T-cell (primary cell): ENCODE measurements around the gene SLC35D2. TPM values are rescaled to one million over a fixed set of nuclear protein-coding genes. Genes with fewer than 3 reads are reported as not detected.

ENCODE experiments used
- ATAC-seq, 4 experiments: fragments of 200-7000 bp in 3 of 4; fragments of 150-1000 bp in 1 of 4; cut with Tn5 transposase; replicated peaks in 1 of 4; 1 replicate in 3 of 4; 2 replicates in 1 of 4; pipeline ENCODE4 v1.10.0; 2021; ENCODE audit warnings: moderate library complexity in 3 of 4, mild to moderate bottlenecking in 2 of 4, moderate number of reproducible peaks in 1 of 4
- CTCF ChIA-PET, 2 donors: fragments of 300-600 bp; sonication (Branson Sonifier 250); formaldehyde crosslinking; loops; one replicate each; lab custom pipeline; 2022; ENCODE audit warnings: antibody characterized with exemption in 2 of 2; lab: Charles Lee
- POLR2A ChIA-PET, 2 donors: fragments of 300-600 bp; sonication (Branson Sonifier 250); formaldehyde crosslinking; loops; one replicate each; lab custom pipeline; 2022; ENCODE audit warnings: antibody characterized with exemption in 2 of 2; lab: Charles Lee
- DNase-seq, 35 experiments: peaks; one replicate each; pipeline versions ENCODE4 v3.0.0 to v3.0.0-alpha.2; 2013 to 2023
- H3K27ac ChIP-seq: one replicate; pipeline ENCODE4 v1.5.1; 2013; ENCODE audit warnings: low read length
- H3K27me3 ChIP-seq, 2 experiments: replicated peaks in 1 of 2; 1 replicate in 1 of 2; 2 replicates in 1 of 2; pipeline versions ENCODE4 v1.6.1 to v1.7.0; 2013; ENCODE audit warnings: low read length in 1 of 2, mixed read lengths in 1 of 2; ENCODE audit not compliant: control insufficient read depth in 2 of 2, insufficient read depth in 2 of 2; ENCODE audit errors: extremely low read depth in 1 of 2
- H3K36me3 ChIP-seq, 2 donors: 1 replicate in 1 of 2; 2 replicates in 1 of 2; pipeline versions ENCODE4 v1.6.1 to v1.7.0; 2013; ENCODE audit warnings: low read length in 1 of 2; ENCODE audit not compliant: control insufficient read depth in 2 of 2, insufficient read depth in 1 of 2; ENCODE audit errors: extremely low read depth in 1 of 2
- H3K4me1 ChIP-seq, 2 experiments: 1 replicate in 1 of 2; 2 replicates in 1 of 2; pipeline versions ENCODE4 v1.6.1 to v1.7.0; 2013; ENCODE audit warnings: low read length in 2 of 2, mixed read lengths in 1 of 2; ENCODE audit not compliant: insufficient read depth in 2 of 2, control insufficient read depth in 1 of 2; ENCODE audit errors: extremely low read depth in 1 of 2
- H3K4me3 ChIP-seq, 2 donors: 1 replicate in 1 of 2; 2 replicates in 1 of 2; pipeline versions ENCODE4 v1.5.1 to v1.7.0; 2013; ENCODE audit warnings: mild to moderate bottlenecking in 2 of 2, low read length in 1 of 2, moderate library complexity in 1 of 2; ENCODE audit not compliant: control insufficient read depth in 1 of 2; ENCODE audit errors: extremely low read depth in 1 of 2
- H3K9me3 ChIP-seq: 2 replicates; pipeline ENCODE4 v1.7.0; 2013
- H3K27ac Mint-ChIP-seq, 2 donors: one replicate each; pipeline ENCODE4 v1.8.0; 2020 to 2021; ENCODE audit warnings: mild to moderate bottlenecking in 2 of 2, mixed read lengths in 2 of 2
- H3K27me3 Mint-ChIP-seq, 2 donors: one replicate each; pipeline ENCODE4 v1.8.0; 2021 to 2022; ENCODE audit warnings: mixed read lengths in 2 of 2
- H3K36me3 Mint-ChIP-seq: one replicate; pipeline ENCODE4 v1.8.0; 2021; ENCODE audit warnings: mixed read lengths
- H3K4me1 Mint-ChIP-seq, 3 donors: one replicate each; pipeline ENCODE4 v1.8.0; 2020 to 2022; ENCODE audit warnings: mixed read lengths in 3 of 3, mild to moderate bottlenecking in 1 of 3
- H3K4me3 Mint-ChIP-seq, 3 donors: one replicate each; pipeline ENCODE4 v1.8.0; 2020 to 2022; ENCODE audit warnings: mild to moderate bottlenecking in 3 of 3, mixed read lengths in 3 of 3, moderate library complexity in 3 of 3
- H3K9me3 Mint-ChIP-seq, 3 donors: one replicate each; pipeline ENCODE4 v1.8.0; 2020 to 2022; ENCODE audit warnings: mixed read lengths in 3 of 3
- WGBS: methylation state at CpG from one replicate; pipeline ENCODE4 v1.1.5; 2013; ENCODE audit warnings: missing lambda C conversion rate; ENCODE audit not compliant: insufficient coverage; 5-methylcytosine and 5-hydroxymethylcytosine counted together
- total RNA-seq, 35 experiments: library from RNA in 6 of 35; stranded (reverse) in 6 of 35; fragments of 120-200 nt in 1 of 35; gene quantifications; one replicate each; pipeline versions ENCODE4 v1.2.1 to v1.2.4 and lab custom pipeline; 2013 to 2026

Gene SLC35D2
- total RNA-seq, 5 donors from 2014 or later (not counting 1 experiment from before 2014, with no cell fraction given), result 16.2 to 31.4 (median 21.8) TPM

GRCh38 chr9:96294159-96294545, 89.4 kb downstream of the SLC35D2 start:
- Mint-ChIP-seq H3K4me3 (no peak overlapping the region), H3K4me1 (no peaks in the 10 kb centered on the region), H3K27ac (no peak overlapping the region), H3K9me3 (peaks cover 3 to 4% (median 3%) of the 10 kb centered on the region in 3 donors), H3K36me3 (no peaks in the 10 kb centered on the region), H3K27me3 (peaks cover 0 to 8% of the 10 kb centered on the region in 2 donors)
- 100% methylated on average over 1 of the region's 3 CpGs for WGBS
- POLR2A ChIA-PET, result no interaction called here
- Histone ChIP-seq H3K4me3 (no peak overlapping the region), H3K36me3 (no peaks in the 10 kb centered on the region), H3K9me3 (no peaks in the 10 kb centered on the region), H3K27me3 (no peaks in the 10 kb centered on the region), H3K4me1 (no peaks in the 10 kb centered on the region), H3K27ac (no peak overlapping the region)
- CTCF ChIA-PET, result no interaction called here
- no peak for DNase-seq
- ATAC-seq, result no peak

DNA sequence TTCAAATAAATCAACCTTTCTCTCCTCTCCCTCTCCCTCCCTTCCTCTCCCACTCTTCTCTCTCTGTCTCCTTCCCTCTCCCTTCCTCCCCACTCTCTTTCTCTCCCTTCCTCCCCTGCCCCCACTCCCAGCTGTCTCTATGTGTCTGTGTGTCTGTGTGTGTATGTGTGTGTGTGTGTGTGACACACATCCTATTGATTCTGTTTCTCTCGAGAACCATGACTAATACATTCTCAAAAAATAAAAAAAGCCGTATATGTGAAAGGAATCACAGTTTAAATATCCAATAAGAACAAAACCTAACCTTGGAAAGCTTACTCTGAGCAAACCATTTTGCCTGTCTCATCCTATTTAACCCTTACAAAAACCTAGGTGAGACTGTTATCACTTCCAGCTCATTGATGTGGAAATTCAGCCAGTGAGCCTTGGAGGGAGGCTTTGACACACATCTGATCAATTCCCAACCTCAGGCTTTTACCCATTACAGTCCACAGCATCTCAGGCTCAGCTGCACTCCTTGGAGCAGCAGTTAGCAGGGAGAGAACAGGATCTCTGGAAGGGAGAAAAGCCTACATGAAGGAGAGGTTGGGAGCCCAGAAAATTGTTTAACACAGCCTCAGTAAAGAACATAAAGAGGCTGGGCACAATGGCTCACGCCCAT, 89.9 kb downstream of the SLC35D2 start:
- H3K27ac Mint-ChIP-seq, result no peak overlapping the region
- Histone ChIP-seq H3K4me3 (no peak overlapping the region), H3K9me3 (no peaks in the 10 kb centered on the region), H3K4me1 (no peaks in the 10 kb centered on the region), H3K27me3 (no peaks in the 10 kb centered on the region), H3K27ac (no peak overlapping the region), H3K36me3 (no peaks in the 10 kb centered on the region)
- no peak overlapping the region for H3K4me3 Mint-ChIP-seq
- DNase-seq (no peak), ATAC-seq (no peak)
- CTCF ChIA-PET, result interaction anchor here in 1 of 2 donors (0.5 kb wide), 1 partner anchor 74 kb away, joined by 5 read pairs; no protein-coding TSS in a partner anchor
- H3K4me1 Mint-ChIP-seq, result no peaks in the 10 kb centered on the region
- no peaks in the 10 kb centered on the region for H3K36me3 Mint-ChIP-seq
- WGBS, result no CpG with 5 or more reads among the region's 3 CpGs
- peaks cover 3 to 4% (median 3%) of the 10 kb centered on the region in 3 donors for H3K9me3 Mint-ChIP-seq
- POLR2A ChIA-PET, result no interaction called here
- H3K27me3 Mint-ChIP-seq, result peaks cover 0 to 8% of the 10 kb centered on the region in 2 donors

GRCh38 chr9:96289392-96289791, 94.1 kb downstream of the SLC35D2 start:
- H3K27me3 Mint-ChIP-seq, result peaks cover 0 to 5% of the 10 kb centered on the region in 2 donors
- no peaks in the 10 kb centered on the region for H3K36me3 Mint-ChIP-seq
- no peaks in the 10 kb centered on the region for H3K36me3 ChIP-seq
- ChIA-PET CTCF (no interaction called here), POLR2A (no interaction called here)
- no peaks in the 10 kb centered on the region for H3K4me1 Mint-ChIP-seq
- no peak overlapping the region for H3K4me3 ChIP-seq
- 83% methylated on average over 2 of the region's 2 CpGs for WGBS
- H3K27ac ChIP-seq, result no peak overlapping the region
- no peak overlapping the region for H3K4me3 Mint-ChIP-seq
- H3K4me1 ChIP-seq, result no peaks in the 10 kb centered on the region
- no peaks in the 10 kb centered on the region for H3K9me3 Mint-ChIP-seq
- ATAC-seq, result no peak
- no peak for DNase-seq
- peaks cover 0 to 6% of the 10 kb centered on the region in 2 experiments for H3K27me3 ChIP-seq
- no peaks in the 10 kb centered on the region for H3K9me3 ChIP-seq
- no peak overlapping the region for H3K27ac Mint-ChIP-seq

GRCh38 chr9:96281641-96282040, 101.9 kb downstream of the SLC35D2 start:
- Histone ChIP-seq H3K4me3 (no peak overlapping the region), H3K27ac (no peak overlapping the region), H3K9me3 (no peaks in the 10 kb centered on the region), H3K36me3 (no peaks in the 10 kb centered on the region), H3K27me3 (peaks cover 0 to 6% of the 10 kb centered on the region in 2 experiments), H3K4me1 (no peaks in the 10 kb centered on the region)
- Mint-ChIP-seq H3K9me3 (peaks cover 0 to 2% (median 0%) of the 10 kb centered on the region in 3 donors), H3K4me1 (no peaks in the 10 kb centered on the region), H3K4me3 (no peak overlapping the region), H3K27me3 (peaks cover 0 to 9% of the 10 kb centered on the region in 2 donors), H3K36me3 (no peaks in the 10 kb centered on the region), H3K27ac (no peak overlapping the region)
- ATAC-seq (no peak), DNase-seq (no peak)
- ChIA-PET POLR2A (no interaction called here), CTCF (no interaction called here)
- 60% methylated on average over 2 of the region's 6 CpGs for WGBS

DNA sequence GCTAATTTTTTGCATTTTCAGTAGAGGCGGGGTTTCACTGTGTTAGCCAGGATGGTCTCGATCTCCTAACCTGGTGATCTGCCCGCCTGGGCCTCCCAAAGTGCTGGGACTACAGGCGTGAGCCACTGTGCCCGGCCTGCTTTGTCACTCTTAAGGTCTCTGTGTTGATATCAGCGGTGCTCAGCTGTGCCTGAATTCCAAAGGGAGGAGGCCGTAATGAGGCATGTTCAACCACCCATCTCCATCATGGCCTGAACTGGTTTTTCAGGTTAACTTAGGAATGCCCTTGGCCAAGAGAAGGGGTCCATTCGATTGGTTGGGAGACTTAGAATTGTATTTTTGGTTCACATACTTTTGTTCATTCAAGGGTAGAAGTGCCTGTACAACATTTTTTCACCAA, 103.6 kb downstream of the SLC35D2 start:
- POLR2A ChIA-PET, result no interaction called here
- no peak overlapping the region for H3K27ac ChIP-seq
- H3K9me3 Mint-ChIP-seq, result peaks cover 0 to 14% (median 7%) of the 10 kb centered on the region in 3 donors
- no peaks in the 10 kb centered on the region for H3K9me3 ChIP-seq
- H3K4me3 ChIP-seq, result no peak overlapping the region
- H3K4me1 Mint-ChIP-seq, result no peaks in the 10 kb centered on the region
- H3K4me1 ChIP-seq, result no peaks in the 10 kb centered on the region
- no peak overlapping the region for H3K4me3 Mint-ChIP-seq
- CTCF ChIA-PET, result no interaction called here
- DNase-seq (no peak), ATAC-seq (no peak)
- 89% methylated on average over 6 of the region's 8 CpGs for WGBS
- H3K36me3 ChIP-seq, result no peaks in the 10 kb centered on the region
- no peak overlapping the region for H3K27ac Mint-ChIP-seq
- no peaks in the 10 kb centered on the region for H3K36me3 Mint-ChIP-seq
- H3K27me3 ChIP-seq, result no peaks in the 10 kb centered on the region
- peaks cover 0 to 4% of the 10 kb centered on the region in 2 donors for H3K27me3 Mint-ChIP-seq

DNA sequence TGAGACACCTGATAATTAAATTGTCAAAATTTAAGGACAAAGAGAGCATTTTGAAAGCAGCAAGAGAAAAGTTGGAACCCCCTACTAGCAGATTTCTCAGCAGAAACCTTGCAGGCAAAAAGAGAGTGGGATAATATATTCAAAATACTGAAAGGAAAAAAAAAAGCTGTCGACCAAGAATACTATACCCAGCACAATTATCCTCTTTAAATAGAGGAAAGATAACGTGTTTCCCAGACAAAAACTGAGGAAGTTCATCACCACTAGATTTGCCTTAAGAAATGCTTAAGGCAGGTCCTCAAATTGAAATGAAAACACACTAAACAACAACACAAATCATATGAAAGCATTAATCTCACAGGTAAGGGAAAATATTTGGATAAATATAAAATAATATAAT, 108.6 kb downstream of the SLC35D2 start:
- no peaks in the 10 kb centered on the region for H3K4me1 Mint-ChIP-seq
- ATAC-seq (no peak), DNase-seq (no peak)
- no peak overlapping the region for H3K27ac Mint-ChIP-seq
- Histone ChIP-seq H3K36me3 (no peaks in the 10 kb centered on the region), H3K4me3 (no peak overlapping the region), H3K4me1 (no peaks in the 10 kb centered on the region), H3K27ac (no peak overlapping the region), H3K27me3 (peaks cover 0 to 4% of the 10 kb centered on the region in 2 experiments), H3K9me3 (no peaks in the 10 kb centered on the region)
- H3K9me3 Mint-ChIP-seq, result peaks cover 8 to 36% (median 14%) of the 10 kb centered on the region in 3 donors
- H3K27me3 Mint-ChIP-seq, result peaks cover 0 to 14% of the 10 kb centered on the region in 2 donors
- peaks cover 3% of the 10 kb centered on the region for H3K36me3 Mint-ChIP-seq
- no peak overlapping the region for H3K4me3 Mint-ChIP-seq
- POLR2A ChIA-PET, result no interaction called here
- CTCF ChIA-PET, result interaction anchor here in 1 of 2 donors (0.6 kb wide), 1 partner anchor 36 kb away, joined by 3 read pairs; no protein-coding TSS in a partner anchor
- no CpG with 5 or more reads among the region's 2 CpGs for WGBS
